Measurements from ENCODE around the gene METTL9.
"Not testable (repeated sequence)": the region's sequence is repeated elsewhere in the genome, so short reads cannot be mapped to it uniquely, and the experiment has no call there.

METTL9 gene

DNA sequence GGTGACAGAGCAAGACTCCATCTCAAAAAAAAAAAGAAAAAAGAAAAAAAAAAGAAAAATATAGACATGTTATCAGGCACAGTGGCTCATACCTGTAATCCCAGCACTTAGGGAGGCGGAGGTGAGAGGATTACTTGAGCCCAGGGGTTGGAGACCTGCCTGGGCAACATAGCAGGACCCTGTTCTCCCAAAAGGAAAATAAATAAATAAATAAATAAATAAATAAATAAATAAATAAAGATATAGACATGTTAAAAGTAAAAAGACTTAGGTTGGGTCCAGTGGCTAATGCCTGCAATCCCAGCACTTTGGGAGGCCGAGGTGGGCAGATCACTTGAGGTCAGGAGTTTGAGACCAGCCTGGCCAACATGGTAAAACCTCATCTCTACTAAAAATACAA is 23.1 kb upstream of the METTL9 start:
- DNase-seq, result not testable (repeated sequence)

DNA sequence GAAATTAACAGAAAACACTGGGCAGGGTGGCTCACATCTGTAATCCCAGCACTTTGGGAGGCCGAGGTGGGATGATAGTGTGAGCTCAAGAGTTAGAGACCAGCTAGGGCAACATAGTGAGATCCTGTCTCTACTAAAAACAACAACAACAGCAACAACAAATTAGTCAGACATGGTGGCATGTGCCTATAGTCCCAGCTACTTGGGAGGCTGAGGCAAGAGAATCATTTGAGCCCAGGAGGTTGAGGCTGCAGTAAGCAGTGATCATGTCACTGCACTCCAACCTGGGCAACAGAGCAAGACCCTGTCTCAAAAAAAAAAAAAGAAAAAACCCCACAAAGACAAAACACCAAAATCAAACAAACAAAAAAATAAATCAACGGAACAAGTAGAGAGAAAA is 21.9 kb upstream of the METTL9 start:
- DNase-seq, result not testable (repeated sequence)

DNA sequence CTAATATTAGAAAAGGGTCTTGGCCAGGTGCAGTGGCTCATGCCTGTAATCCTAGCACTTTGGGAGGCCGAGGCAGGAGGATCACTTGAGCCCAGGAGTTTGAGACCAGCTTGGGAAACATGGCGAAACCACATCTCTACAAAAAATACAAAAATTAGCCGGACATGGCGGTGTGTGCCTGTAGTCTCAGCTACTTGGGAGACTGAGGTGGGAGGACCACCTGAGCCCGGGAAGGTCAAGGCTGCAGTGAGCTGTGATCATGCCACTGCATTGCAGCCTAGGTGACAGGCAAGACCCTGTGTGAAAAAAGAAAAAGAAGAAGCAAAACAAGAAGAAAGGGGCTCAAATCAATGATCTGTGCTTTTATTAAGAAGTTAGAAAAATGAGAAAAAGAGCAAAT is 21.1 kb upstream of the METTL9 start:
- not testable (repeated sequence) for DNase-seq

DNA sequence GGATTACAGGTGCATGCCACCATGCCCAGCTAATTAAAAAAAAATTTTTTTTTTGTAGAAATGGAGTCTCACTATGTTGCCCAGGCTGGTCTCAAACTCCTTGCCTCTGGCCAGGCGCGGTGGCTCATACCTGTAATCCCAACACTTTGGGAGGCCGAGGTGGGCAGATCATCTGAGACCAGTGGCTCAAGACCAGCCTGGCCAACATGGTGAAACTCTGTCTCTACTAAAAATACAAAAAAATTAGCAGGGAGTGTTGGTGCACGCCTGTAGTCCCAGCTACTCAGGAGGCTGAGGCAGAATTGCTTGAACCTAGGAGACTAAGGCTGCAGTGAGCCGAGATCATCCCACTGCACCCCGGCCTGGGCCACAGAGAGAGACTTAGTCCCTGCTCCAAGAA is 19.2 kb upstream of the METTL9 start:
- not testable (repeated sequence) for DNase-seq

DNA sequence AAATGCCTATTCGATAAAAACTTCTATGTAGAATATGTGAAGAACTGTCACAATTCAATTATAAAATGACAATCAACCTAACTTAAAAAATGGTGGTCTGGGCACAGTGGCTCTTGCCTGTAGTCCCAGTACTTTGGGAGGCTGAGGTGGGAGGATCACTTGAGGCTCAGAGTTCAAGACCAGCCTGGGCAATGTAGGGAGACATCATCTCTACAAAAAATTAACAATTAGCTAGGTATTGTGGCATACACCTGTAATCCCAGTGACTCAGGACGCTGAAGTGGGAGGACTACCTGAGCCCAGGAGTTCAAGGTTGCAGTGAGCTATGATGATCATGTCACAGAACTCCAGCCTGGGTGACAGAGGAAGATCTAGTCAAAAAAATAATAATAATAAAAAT is 18.6 kb upstream of the METTL9 start:
- no peak for DNase-seq

DNA sequence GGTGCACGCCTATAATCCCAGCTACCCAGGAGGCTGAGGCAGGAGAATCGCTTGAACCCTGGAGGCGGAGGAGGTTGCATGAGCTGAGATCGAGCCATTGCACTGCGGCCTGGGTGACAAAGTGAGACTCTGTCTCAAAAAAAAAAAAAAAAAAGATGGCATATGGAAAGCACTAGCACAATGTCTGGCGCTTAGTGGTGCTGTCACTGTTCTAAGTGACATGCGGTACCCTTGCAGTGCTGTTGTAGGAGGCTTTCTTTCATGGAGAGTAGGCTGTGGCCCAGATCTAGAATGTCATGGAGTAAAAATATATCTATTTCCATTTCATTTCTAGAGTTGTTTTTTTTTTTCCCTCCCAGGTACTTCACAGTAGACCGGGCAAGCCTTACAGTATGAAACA is 14.6 kb upstream of the METTL9 start:
- DNase-seq, result no peak

DNA sequence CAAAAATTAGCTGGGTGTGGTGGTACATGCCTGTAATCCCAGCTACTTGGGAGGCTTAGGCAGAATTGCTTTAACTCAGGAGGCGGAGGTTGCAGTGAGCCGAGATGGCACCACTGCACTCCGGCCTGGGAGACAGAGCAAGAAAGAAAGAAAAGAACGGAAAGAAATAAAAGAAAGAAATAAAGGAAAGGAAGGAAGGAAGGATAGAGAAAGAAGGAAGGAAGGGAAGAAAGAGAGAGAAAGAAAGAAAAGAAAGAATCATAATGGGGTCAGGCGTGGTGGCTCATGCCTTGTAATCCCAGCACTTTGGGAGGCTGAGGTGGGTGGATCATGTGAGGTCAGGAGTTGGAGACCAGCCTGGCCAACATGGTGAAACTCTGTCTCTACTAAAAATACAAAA is 10.8 kb upstream of the METTL9 start:
- DNase-seq, result not testable (repeated sequence)

DNA sequence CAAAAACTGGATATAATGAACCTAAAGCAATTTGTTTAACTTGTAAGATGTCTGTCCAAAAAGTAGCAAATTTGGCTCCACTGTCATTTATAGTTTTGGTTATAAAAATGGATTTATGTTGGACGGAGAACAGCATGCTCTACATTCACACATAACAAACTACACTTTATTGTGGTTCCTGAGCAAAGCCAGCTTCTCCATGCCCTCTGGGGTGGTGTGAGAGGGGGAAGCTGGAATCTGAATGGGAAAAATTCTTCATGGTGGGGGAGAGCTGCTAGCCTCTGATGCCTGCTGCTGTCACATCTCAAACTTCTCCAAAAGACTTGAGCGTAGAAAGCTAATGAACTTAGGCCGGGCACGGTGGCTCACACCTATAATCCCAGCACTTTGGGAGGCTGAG is 9.8 kb upstream of the METTL9 start:
- no peak for DNase-seq

DNA sequence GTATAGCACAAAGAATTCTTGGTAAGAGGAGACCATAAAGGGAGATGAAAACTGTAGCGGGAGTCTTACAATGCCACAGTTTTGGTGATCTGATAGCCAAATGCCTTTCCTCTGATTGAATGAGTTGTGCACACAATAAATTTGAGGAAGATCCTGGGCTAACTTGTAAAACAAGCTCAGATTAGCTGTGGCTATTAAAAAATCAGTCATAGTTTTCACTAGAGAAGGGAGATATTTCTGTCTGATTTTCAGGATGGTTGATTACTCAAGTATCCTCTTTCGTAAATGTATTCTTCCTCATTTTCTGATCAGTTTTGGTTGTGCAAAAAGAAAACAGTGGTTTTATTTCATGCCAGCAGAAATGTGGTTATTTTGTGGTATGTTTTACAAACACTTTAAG is 9.1 kb upstream of the METTL9 start:
- DNase-seq, result no peak

DNA sequence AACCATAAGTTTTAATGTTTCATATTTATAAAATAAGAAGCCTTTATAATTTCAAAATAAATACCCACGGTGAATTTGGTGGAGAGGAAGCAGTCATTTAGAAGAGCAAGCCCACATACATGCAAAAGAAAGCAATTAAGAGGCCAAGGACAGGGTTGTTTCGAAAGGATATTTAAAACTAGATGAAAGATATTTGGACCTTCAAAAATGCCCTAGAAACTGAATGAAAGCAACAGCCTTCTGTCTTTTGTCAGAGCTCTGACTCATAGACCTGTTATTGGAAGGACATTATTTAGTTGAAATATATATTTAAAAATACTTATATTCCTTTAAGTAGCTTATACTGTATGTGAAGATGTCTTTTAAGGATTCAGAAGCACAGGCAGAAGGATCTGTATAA is 8.6 kb upstream of the METTL9 start:
- no peak for DNase-seq

DNA sequence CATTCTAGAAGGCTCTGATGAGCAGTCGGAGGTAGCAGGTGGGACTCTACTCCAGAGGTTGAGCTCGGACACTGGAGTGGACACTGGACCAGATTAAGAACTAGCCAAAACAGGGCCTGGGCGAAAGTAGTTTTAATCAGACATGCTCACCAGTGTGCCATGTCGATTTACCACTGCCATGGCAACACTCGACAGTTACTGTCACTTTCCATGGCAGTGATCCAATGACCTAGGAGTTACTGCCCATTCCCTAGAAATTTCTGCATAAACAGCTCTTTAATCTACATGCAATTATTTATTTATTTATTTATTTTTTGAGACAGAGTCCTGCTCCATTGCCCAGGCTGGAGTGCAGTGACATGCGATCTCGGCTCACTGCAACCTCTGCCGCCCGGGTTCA is 7.2 kb upstream of the METTL9 start:
- DNase-seq, result no peak

DNA sequence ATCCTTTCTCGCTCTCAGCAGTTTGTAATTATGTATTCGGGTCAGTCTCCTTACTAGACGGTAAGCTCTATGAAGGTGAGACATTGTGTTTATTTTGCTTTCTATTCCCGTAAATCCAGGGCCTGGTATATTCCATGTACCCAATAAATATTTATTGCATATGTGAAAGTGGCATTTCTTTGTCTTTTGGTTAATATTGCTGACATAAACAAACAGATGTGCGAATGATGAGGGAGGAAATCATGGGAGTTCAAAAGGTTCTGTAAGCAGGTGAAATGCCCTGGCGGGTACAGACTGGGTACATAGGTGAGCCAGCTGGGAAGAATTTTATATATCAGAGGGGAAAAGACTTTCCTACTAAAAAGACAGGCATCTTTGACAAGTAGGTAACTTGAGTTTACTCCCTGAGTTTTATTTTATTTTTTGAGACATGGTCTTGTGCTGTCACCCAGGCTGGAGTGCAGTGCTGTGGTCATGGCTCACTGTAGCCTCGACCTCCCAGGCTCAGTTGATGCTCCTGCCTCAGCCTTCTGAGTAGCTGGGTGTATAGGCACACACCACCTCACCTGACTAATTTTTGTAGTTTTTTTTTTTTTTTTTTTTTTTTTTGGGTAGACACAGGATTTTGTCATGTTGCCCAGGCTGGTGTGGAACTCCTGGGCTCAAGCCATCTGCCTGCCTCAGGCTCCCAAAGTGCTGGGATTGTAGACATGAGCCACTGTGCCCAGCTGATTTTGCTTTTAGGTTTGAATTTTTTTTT is 5.7 kb upstream of the METTL9 start:
- DNase-seq, result no peak

DNA sequence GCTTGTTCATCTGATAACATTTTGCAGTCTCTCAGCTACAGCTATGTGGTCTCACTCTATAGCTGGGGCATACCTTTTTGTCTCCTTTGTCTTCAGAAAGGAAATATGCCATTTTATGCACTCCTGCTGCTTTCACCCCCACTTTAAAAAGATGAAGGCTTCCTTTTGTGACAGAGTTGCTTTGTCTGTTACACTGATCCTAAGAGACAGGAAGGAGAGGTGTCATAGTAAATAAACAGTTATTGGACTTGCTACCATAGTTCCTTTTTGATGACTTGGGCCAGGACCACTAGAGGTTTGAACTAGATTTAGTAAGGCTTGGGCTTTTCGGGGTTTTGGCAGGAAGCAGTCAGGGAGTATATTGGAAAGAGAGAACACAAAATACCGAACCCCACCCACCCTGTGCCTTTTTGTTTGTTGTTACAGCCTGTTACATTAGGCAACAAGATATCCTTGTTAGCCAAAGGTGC is 1.8 kb upstream of the METTL9 start:
- DNase-seq, result no peak

DNA sequence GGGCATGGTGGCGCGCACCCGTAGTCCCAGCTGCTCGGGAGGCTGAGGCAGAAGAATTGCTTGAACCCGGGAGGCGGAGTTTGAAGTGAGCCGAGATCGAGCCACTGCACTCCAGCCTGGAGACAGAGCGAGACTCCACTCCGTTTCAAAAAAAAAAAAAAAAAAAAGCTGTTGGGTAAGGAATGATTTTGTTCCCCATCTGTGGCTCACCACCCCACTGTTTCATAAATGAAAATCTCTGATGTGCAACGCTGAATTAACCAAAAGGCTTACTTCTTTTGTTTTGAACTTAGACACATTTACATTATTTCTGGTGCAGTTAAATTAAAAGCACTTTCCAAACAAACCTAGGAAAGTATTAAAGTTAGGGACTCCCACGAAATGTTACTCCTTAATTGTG is 1.2 kb upstream of the METTL9 start:
- no peak for DNase-seq

DNA sequence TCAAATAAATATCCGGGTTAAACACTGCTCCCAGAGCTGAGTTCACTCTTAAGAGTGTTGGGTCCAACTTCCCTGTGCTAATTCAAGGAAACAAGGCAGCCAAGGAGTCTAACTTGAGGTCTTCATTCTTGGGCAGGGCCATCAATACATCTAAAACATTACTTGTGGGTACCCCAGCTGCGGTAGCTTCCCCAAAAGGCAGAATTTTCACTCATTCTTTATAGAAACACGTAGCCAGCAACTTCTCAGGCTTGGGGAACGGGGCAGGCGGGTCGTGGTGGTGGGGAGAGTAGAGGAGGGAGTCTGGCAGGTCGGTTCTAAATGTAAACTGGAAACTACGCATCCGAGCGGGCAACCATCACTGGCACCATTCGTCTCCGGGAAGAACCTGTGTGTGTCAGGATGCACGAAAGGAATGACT is 666 bp upstream of the METTL9 start:
- no peak for DNase-seq

DNA sequence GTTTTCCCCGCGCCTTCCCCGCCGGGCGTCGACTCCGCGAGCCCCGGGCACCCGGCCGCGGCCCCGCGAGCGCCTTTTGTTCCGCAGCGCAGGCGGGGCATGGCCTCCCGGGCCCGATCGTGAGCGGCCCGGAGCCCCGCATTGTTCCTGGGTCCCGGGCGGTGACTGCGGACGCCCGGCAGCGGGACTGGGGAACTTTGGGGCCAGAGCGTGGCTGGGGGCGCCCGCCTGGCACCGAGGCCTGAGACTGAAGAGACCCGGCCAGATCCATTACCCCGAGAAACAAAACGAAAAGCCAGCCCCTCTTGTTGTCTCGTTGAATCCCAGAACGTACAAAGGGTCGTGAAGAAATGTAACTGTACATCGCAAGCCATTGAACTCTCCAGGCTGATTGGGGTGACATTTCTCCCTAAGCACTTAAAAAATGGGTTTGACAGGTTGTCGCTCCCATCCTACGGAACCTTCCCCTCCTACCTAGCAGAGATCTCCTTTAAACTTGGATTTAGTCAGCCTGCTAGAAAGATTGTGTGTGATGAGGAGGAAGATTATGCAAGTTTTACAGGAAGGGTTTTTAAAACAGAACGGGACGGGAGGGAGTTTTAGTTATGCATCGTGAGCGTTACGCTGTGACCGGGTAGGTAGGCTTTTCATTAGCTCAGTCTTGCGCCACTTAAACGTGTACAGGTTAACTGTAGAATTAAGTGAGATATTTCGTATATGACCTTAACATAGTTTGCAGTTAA is 825 bp downstream of the METTL9 start:
- DNase-seq, result peak; percentile 20

DNA sequence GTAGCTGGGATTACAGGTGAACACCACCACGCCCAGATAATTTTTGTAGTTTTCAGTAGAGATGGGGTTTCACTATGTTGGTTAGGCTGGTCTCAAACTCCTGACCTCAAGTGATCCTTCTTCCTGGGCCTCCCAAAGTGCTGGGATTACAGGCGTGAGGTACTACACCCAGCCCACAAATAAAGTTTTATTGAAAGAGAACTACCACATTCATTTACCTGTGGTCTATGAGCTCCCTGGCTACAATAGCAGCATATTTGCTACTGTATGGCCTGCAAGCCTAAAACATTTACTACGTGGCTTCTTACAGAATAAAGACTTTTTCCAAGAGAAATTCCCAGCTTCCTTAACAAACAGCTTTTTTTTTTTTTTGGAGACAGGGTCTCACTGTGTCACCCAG is 3.4 kb downstream of the METTL9 start:
- no peak for DNase-seq

DNA sequence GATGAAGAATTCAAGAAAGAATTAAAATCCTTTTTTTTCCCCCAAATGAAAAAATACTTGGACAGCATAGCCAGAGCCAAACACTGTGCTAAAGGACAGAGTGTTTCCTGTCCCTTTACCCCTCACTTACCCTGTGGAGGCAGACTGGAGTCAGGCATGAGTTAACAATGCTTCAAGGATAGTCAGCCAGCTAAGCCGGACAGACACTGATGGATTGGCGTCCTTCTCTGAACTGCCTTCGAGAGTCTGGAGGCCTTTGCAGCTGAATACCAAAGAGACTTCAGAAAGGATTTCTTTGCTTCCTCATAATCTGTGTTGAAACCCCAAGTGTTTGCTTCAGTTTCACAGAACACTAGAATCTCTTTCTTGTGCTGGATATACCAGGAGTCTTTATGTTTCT is 4.6 kb downstream of the METTL9 start:
- DNase-seq, result no peak

DNA sequence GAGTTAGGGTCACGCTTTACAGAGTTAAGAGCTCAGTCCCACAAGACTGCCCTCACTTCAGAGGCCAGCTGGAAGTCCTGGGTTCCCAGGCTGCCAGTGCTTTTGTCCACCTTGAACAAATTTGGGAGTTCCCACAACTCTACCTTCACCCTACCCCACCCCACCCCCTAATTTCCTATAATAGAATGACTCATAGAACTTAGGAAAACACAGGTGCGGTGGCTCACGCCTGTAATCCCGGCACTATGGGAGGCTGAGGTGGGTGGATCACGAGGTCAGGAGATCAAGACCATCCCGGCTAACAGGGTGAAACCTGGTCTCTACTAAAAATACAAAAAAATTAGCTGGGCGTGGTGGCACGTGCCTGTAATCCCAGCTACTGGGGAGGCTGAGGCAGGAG is 6.5 kb downstream of the METTL9 start:
- DNase-seq, result not testable (repeated sequence)

DNA sequence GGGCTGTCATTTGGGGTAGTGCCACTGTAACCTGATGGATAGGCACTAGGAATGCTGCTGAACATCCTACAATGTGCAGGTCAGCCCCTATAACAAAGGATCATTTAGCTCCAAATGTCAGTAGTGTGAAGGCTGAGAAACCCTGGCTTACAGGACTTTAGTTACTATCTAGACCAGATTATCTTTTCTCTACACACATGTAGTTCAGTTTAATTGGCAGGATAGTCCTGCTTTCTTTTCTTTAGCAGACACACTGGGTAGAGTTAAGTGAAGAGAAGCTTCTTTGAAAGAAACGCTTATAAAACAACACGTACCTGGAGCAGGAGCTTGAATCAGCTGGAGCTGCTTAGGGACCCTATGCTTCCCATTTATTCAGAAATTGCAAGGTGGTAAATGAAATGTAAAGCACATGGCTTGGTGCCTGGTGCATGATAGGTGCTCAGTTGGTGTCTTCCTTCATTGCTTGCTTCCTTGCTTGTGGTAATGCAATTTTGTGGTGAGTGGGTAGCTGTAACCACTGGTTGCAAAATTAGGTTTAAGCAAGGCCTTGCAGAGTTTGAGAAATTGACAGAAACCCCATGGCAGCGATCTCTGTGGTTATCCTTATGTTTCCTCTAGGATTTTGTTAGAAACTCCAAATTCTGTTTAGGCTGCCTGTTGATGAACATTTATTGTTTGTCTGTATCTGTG is 9.4 kb downstream of the METTL9 start:
- no peak for DNase-seq

DNA sequence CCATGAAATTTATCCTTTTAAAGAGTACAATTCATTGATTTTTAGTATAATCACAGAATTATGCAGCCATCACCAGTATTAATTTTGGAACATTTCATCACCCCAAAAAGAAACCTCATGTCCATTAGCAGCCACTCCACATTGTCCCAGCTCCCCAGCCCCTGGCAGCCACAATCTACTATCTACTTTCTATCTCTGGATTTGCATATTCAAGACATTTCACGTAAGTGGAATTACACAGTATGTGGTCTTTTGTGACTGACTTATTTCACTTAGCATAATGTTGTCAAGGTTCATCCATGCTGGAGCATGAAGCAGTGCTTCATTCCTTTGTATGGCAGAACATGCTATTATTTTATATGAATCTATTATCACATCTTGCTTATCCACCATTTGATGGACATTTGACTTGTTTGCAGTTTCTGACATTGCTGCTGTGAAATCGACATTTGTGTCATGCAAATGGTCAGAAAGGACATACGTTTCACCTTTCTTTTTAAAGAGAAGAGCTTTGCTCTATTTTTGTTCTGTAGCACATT is 10.7 kb downstream of the METTL9 start:
- no peak for DNase-seq

DNA sequence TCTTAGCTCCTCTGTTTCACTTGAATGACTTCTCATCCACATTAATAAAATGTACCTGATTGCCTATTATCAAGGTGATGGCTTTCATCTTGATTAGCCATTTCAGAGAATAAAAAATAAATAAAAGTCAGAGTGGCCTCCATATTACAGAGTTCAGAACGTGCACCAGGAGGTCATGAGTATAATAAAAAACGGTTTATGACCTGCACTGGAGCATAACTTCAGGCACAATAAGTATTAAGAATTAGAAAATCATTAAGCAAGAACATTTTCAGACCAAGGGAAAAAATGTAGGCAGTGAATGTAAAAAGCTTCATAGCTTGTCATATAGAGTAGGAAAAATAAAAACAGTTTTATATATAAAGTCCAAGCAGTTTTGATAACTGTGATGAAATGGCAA is 11.4 kb downstream of the METTL9 start:
- no peak for DNase-seq

DNA sequence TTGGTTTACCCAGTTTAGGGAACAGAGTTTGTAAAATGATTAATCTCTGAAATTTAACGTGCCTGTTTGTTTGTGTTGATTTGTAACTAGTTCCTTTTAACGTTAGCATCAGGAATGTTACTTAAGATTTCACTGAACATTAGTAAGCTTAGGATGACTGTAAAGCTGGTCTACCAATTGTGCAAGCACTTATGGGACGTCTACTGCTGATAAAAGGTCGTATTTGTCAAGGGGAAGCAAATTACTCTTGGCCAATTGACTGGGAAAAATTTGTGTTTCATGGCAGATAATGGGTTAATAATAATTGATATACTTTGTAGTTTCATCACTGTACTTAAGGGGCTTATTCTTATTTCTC is 11.8 kb downstream of the METTL9 start:
- no peak for DNase-seq

All from stimulated activated CD4-positive, alpha-beta T cell treated with anti-CD3 and anti-CD28 coated beads, Interleukin-12 subunit alpha, Interleukin-12 subunit beta, amount 100 ng/mL, for 4 hours (primary cell).